Measurements from ENCODE around the gene IKZF2.

Gene IKZF2

DNA sequence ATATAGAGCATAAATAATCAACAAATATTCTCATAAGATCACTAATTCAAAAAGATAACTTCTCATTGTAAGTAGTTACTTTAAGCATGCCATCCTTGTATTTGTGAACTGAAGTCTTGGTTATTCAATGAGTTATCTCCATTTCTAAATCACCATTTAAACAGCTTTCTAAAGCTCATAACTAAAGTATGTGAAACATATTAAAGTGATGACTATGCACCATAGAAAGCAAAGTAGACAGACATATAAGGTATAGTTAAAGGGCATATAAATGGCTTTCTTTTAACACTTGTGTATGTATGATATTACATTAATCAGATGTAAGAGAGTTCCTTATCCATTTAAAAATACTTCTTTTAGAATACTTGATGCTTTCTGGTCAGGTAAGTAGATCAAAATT, 83.5 kb downstream of the IKZF2 start:
- in situ Hi-C loops (cut with HindIII; ENCODE audit: low sequenced_read_pairs) = no loop called here
- no peak overlapping the region for H3K4me3 ChIP-seq (ENCODE audit: low read depth, low read length)
- TF ChIP-seq, protein P1, sequence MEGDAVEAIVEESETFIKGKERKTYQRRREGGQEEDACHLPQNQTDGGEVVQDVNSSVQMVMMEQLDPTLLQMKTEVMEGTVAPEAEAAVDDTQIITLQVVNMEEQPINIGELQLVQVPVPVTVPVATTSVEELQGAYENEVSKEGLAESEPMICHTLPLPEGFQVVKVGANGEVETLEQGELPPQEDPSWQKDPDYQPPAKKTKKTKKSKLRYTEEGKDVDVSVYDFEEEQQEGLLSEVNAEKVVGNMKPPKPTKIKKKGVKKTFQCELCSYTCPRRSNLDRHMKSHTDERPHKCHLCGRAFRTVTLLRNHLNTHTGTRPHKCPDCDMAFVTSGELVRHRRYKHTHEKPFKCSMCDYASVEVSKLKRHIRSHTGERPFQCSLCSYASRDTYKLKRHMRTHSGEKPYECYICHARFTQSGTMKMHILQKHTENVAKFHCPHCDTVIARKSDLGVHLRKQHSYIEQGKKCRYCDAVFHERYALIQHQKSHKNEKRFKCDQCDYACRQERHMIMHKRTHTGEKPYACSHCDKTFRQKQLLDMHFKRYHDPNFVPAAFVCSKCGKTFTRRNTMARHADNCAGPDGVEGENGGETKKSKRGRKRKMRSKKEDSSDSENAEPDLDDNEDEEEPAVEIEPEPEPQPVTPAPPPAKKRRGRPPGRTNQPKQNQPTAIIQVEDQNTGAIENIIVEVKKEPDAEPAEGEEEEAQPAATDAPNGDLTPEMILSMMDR (IDR thresholded peaks at IDR 0.05; ENCODE audit: low read depth, low read length) = no peak
- peak; percentile 26 for DNase-seq (ENCODE audit: low read depth, low spot score)

DNA sequence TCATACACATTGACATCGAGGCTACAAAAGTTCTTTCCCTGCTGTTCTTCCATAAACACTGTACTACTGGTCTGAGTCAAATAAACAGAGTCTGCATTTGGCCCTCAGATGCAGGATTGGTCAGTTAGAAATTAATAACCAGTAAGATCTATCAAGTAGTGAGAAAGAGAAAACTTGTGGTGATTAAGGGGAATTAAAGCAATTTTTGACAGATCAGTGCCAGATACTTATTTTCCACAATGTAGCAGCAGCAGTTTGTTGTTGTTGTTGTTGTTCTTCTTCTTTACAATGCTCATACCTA, 85.0 kb downstream of the IKZF2 start:
- in situ Hi-C loops (cut with HindIII; ENCODE audit: low sequenced_read_pairs) = no loop called here
- peak overlapping the region; percentile 4 for H3K4me3 ChIP-seq (ENCODE audit: low read depth, low read length)
- DNase-seq (ENCODE audit: low read depth, low spot score) = no peak
- TF ChIP-seq, protein P1 (IDR thresholded peaks at IDR 0.05; ENCODE audit: low read depth, low read length) = no peak

DNA sequence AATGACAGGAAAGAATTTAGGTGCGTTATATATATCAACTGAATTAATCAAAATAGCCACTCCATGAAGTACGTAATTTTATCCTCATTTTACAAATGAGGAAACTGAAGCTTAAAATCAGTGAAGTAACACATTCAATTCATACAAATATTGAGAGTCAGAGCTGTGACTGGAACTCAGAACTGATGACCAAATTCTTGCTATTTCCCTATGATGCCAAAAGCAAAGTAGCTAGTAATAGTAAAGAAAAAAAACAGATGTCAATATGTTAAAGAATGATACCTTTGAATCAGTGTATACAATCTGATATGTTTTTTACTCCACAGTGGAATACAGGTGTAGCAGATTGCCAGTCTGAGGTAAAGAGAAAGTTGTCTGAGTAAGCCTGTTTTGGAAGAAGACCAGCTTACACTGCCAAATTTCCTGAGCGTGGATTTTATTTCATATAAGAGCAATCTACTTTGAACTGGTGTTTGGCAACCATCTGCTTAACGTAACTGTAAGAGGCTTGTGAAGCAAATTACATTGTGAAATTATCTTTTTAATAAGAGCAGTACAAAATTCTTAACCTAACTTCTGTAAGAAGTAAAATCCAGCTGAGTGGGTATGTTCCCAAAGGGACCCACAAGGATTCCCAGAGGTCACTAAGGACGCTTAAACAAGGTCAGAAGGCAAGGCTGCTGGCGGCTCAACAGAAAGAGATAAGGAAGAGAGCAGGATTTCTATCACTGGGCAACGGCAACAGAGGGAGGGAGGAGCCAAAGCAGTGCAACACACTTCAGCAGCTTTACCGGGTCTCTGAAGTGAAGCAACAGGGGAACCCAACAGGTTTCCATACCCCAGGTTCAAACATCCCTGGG, 85.6 kb downstream of the IKZF2 start:
- TF ChIP-seq, protein P1 (IDR thresholded peaks at IDR 0.05; ENCODE audit: low read depth, low read length) = no peak
- H3K4me3 ChIP-seq (ENCODE audit: low read depth, low read length) = peak overlapping the region; percentile 4
- peak; percentile 75 for DNase-seq (ENCODE audit: low read depth, low spot score)
- in situ Hi-C loops (cut with HindIII; ENCODE audit: low sequenced_read_pairs) = no loop called here

DNA sequence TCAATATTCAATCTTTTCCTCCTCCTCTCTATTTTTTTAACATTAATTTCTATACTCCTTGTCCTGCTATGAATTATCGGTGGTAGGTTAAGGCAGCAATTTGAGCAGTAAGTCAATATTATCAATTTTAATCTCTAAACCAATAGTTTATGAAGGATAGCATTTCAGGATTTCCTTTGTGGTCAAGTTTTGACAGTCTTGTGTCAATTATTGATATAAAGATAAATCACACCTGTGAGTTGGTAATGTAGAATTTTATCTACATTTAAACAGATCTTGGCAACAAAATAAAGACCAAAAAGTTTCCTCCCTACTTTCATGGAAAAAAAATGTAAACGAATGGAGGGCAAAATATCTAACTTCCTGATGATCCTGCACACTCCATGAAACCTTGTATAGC, 87.3 kb downstream of the IKZF2 start:
- H3K4me3 ChIP-seq (ENCODE audit: low read depth, low read length) = no peak overlapping the region
- TF ChIP-seq, protein P1 (IDR thresholded peaks at IDR 0.05; ENCODE audit: low read depth, low read length) = no peak
- in situ Hi-C loops (cut with HindIII; ENCODE audit: low sequenced_read_pairs) = no loop called here
- DNase-seq (ENCODE audit: low read depth, low spot score) = no peak

DNA sequence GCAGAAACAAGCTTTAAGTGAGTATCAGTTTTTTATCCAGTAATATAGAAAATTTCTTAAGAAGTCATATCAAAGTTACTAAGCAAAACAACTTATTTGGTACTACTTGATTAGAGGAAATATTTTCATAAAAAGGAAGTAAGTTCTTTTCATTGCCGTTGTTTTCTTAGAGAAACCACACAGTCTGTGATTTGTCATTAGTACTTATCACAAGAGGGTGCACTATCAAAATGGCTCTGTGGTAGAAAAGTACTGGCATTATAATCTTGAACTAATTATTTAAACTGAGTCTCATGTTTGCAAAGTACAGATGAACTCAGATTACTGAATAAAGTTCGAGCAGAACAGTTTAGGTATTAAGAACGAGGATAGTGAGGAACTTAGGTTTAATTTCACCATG, 93.4 kb downstream of the IKZF2 start:
- in situ Hi-C loops (cut with HindIII; ENCODE audit: low sequenced_read_pairs) = no loop called here
- TF ChIP-seq, protein P1 (IDR thresholded peaks at IDR 0.05; ENCODE audit: low read depth, low read length) = no peak
- no peak for DNase-seq (ENCODE audit: low read depth, low spot score)
- no peak overlapping the region for H3K4me3 ChIP-seq (ENCODE audit: low read depth, low read length)

DNA sequence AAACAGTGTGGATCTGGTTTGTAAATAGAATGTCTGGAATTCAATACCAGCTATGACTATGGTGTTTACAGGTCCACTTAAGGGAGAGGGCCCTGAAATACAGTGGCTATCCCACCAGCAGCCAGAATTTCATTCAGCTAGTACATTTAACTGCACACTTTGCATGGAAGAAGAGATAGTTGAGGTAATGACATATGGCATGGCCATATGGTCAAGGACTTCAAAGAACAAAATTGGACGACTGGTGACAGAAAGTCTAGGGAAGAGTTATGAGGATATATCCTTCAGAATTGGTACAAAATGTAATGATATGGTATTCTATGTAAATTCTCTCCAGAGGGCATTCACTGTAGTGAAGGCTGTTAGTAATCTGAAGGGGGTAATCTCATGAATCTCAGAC, 105.0 kb downstream of the IKZF2 start:
- H3K4me3 ChIP-seq (ENCODE audit: low read depth, low read length) = no peak overlapping the region
- in situ Hi-C loops (cut with HindIII; ENCODE audit: low sequenced_read_pairs) = no loop called here
- TF ChIP-seq, protein P1 (IDR thresholded peaks at IDR 0.05; ENCODE audit: low read depth, low read length) = no peak
- no peak for DNase-seq (ENCODE audit: low read depth, low spot score)

Measured in astrocyte of the spinal cord (primary cell).